ENCODE data around the gene NEDD9.

The NEDD9 gene

DNA sequence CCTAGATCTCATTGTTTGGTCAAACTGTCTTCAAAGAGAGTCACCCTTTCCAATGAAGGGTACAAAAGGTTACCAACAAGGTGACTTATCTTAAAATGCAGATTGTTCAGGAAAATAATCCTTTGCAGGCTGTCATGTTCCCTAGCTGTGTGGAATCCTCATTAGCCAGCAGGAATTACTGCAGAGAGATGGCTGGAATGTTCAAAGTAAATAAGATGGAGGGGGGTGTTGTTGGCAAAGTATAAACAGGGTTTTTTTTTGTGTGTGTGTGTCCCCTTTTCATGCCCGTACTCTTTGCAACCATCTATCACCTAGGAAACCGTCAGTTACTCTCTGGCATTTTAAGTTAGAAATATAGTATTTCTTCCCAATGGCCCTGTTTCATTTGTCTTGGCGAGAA lies 6.5 kb downstream of the NEDD9 start:
- Mint-ChIP-seq H3K36me3 (ENCODE audit: low read depth) (peaks cover 3% of the 10 kb centered on the region), H3K9me3 (no peaks in the 10 kb centered on the region), H3K4me3 (peak overlapping the region; percentile 43 to 55 (median 47)), H3K4me1 (peaks cover 64% of the 10 kb centered on the region), H3K27me3 (ENCODE audit: low read depth) (peaks cover 4% of the 10 kb centered on the region), H3K27ac (peak overlapping the region; percentile 91 to 97 (median 96))
- TF ChIP-seq, protein P1, sequence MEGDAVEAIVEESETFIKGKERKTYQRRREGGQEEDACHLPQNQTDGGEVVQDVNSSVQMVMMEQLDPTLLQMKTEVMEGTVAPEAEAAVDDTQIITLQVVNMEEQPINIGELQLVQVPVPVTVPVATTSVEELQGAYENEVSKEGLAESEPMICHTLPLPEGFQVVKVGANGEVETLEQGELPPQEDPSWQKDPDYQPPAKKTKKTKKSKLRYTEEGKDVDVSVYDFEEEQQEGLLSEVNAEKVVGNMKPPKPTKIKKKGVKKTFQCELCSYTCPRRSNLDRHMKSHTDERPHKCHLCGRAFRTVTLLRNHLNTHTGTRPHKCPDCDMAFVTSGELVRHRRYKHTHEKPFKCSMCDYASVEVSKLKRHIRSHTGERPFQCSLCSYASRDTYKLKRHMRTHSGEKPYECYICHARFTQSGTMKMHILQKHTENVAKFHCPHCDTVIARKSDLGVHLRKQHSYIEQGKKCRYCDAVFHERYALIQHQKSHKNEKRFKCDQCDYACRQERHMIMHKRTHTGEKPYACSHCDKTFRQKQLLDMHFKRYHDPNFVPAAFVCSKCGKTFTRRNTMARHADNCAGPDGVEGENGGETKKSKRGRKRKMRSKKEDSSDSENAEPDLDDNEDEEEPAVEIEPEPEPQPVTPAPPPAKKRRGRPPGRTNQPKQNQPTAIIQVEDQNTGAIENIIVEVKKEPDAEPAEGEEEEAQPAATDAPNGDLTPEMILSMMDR (IDR thresholded peaks at IDR 0.05; ENCODE audit: unreplicated experiment in 3 of 3): no peak

GRCh38 chr6:11224966-11225463 lies 7.5 kb downstream of the NEDD9 start:
- H3K27me3 Mint-ChIP-seq (ENCODE audit: low read depth): peaks cover 4% of the 10 kb centered on the region
- H3K4me3 Mint-ChIP-seq: no peak overlapping the region
- TF ChIP-seq, protein P1 (IDR thresholded peaks at IDR 0.05; ENCODE audit: unreplicated experiment in 3 of 3): no peak
- no peaks in the 10 kb centered on the region for H3K9me3 Mint-ChIP-seq
- H3K27ac Mint-ChIP-seq: peak overlapping the region; percentile 55 to 96 (median 91)
- H3K36me3 Mint-ChIP-seq (ENCODE audit: low read depth): peaks cover 3% of the 10 kb centered on the region
- H3K4me1 Mint-ChIP-seq: peaks cover 55% of the 10 kb centered on the region

DNA sequence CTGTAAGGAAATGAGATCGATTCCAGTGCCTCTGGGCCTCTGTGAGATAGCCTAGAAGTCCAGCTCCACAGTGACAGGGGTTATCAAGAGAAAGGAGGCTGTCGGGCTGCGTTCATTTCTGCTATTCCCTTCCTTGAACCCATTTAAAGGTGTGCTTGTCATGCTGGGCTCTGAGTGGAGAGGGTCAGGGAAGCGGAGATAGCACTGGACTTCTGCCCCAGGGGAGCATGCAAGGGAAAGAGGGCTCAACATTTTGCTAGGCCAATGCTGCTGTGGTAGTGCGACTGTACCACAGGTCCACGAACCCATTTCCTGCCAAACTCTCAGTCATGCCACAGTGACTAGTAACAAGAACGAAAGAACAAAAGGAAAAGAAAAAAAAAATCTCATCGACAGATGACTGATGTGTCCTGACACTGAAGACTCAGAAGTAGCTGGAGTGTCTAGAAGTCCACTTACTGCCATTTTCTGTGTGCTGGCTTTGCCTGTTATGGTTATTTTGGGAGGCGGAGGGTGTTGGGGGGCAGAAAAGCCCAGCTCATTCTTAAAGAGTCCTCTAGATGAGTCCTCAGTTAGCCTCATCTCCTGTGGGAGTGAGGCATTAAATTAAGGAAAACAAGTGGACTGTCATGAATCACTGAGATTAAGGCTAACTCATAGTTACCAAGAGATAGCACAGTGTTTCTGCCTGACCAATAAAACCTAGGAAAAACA lies 8.1 kb downstream of the NEDD9 start:
- no peak overlapping the region for H3K4me3 Mint-ChIP-seq
- TF ChIP-seq, protein P1 (IDR thresholded peaks at IDR 0.05; ENCODE audit: unreplicated experiment in 3 of 3): no peak
- peaks cover 4% of the 10 kb centered on the region for H3K27me3 Mint-ChIP-seq (ENCODE audit: low read depth)
- no peaks in the 10 kb centered on the region for H3K9me3 Mint-ChIP-seq
- peaks cover 3% of the 10 kb centered on the region for H3K36me3 Mint-ChIP-seq (ENCODE audit: low read depth)
- peak overlapping the region; percentile 55 to 96 (median 91) for H3K27ac Mint-ChIP-seq
- H3K4me1 Mint-ChIP-seq: peaks cover 50% of the 10 kb centered on the region

DNA sequence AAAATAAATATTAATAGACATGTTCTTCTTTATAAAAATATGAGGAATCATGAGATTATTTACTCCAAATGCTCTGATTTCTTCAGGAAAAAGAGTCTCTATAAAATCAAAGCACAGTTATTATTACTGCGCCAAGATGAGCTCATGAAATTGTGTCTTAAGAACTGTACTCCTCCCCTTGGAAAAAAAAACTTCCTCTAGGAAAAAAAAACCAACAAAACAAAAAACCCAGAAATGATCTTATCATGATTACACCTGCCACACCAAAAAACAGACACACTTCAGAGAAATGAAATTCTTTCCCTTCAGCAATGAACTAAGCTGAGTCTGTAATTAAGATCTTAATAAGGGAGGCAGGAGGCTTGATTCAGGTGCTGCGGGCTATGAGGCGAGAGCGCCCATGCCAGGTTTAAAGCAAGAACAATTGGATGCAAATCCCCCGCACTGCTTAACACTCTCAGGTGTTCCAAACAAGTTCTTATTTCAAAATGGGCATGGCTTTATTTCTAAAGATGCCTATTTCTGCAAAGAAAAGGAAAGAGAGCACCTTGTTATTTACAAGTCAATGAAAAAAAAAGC lies 9.1 kb downstream of the NEDD9 start:
- Mint-ChIP-seq H3K4me3 (no peak overlapping the region), H3K9me3 (no peaks in the 10 kb centered on the region), H3K27me3 (ENCODE audit: low read depth) (peaks cover 4% of the 10 kb centered on the region), H3K27ac (peak overlapping the region; percentile 48 to 96 (median 65)), H3K36me3 (ENCODE audit: low read depth) (peaks cover 3% of the 10 kb centered on the region), H3K4me1 (peaks cover 55% of the 10 kb centered on the region)
- TF ChIP-seq, protein P1 (IDR thresholded peaks at IDR 0.05; ENCODE audit: unreplicated experiment in 3 of 3): no peak

DNA sequence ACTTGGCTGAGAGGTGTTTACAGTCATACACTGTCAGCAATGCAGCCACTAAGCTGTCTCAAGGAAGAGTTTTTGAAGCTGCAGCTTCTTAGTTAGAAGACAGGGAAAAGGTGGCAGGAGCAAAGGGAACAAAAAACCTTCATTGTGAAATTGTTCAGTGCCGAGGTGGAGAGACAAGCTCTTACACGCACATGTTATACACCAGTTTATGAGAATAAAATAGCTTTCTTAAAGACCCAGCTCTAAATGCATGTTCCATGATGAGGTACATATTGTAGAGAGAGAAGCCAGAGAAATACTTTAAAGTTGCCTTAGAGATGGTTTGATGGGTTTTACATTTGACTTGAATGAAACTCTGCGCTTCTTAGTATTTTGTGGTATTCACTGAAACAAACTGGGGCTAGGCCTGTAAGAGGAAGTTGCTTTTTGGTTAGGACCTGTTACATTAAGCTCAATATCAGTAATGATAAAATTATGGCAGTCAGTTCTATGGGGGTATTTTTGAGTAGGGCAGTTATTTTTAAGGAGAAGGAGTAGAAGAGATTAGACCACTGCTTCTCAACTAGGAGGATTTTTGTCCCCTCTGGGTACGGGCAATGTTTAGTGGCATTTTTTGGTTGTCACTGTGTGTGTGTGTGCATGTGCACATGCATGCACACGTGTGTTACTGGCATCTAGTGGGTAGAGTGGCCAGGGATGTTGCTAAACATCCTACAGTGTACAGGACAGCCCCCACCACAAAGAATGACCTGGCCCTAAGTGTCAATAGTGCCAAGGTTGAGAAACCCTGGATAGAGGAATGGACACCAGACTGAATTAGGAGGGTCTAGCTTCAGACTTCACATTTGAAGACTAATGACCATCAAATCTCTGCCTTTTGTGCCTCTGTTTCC lies 9.8 kb downstream of the NEDD9 start:
- peaks cover 58% of the 10 kb centered on the region for H3K4me1 Mint-ChIP-seq
- H3K9me3 Mint-ChIP-seq: no peaks in the 10 kb centered on the region
- no peak overlapping the region for H3K4me3 Mint-ChIP-seq
- H3K27me3 Mint-ChIP-seq (ENCODE audit: low read depth): peaks cover 1% of the 10 kb centered on the region
- peak overlapping the region; percentile 16 to 33 (median 18) for H3K27ac Mint-ChIP-seq
- TF ChIP-seq, protein P1 (IDR thresholded peaks at IDR 0.05; ENCODE audit: unreplicated experiment in 3 of 3): no peak
- H3K36me3 Mint-ChIP-seq (ENCODE audit: low read depth): peaks cover 3% of the 10 kb centered on the region
